ENCODE results near the gene ELF4. TPM values are rescaled to one million over a fixed set of nuclear protein-coding genes. Genes with fewer than 3 reads are reported as not detected.

Gene ELF4
- total RNA-seq, 4 donors from 2014 or later, result 2.6 to 6.3 (median 3.8) TPM

- no peak overlapping the region for H3K4me3 ChIP-seq (replicated peaks in 1 of 3)
- intact Hi-C loops (cut with DNase I), result no loop called here
- peaks cover 9 to 15% of the 10 kb centered on the region in 2 donors for H3K36me3 ChIP-seq
- no peak for DNase-seq
- H3K27ac ChIP-seq, result no peak overlapping the region
- H3K27me3 ChIP-seq, result no peaks in the 10 kb centered on the region
- TF ChIP-seq, protein P1, sequence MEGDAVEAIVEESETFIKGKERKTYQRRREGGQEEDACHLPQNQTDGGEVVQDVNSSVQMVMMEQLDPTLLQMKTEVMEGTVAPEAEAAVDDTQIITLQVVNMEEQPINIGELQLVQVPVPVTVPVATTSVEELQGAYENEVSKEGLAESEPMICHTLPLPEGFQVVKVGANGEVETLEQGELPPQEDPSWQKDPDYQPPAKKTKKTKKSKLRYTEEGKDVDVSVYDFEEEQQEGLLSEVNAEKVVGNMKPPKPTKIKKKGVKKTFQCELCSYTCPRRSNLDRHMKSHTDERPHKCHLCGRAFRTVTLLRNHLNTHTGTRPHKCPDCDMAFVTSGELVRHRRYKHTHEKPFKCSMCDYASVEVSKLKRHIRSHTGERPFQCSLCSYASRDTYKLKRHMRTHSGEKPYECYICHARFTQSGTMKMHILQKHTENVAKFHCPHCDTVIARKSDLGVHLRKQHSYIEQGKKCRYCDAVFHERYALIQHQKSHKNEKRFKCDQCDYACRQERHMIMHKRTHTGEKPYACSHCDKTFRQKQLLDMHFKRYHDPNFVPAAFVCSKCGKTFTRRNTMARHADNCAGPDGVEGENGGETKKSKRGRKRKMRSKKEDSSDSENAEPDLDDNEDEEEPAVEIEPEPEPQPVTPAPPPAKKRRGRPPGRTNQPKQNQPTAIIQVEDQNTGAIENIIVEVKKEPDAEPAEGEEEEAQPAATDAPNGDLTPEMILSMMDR (IDR thresholded peaks at IDR 0.05), result no peak
- no peak for TF ChIP-seq POLR2A (IDR thresholded peaks at IDR 0.05)
- H3K4me1 ChIP-seq, result no peaks in the 10 kb centered on the region
- WGBS, 2 donors, result 94 to 96% methylated on average over 3 of the region's 3 CpGs
- no peaks in the 10 kb centered on the region for H3K9me3 ChIP-seq
Measured at GRCh38 chrX:130032552-130032951, 77.7 kb downstream of the ELF4 start.

DNA sequence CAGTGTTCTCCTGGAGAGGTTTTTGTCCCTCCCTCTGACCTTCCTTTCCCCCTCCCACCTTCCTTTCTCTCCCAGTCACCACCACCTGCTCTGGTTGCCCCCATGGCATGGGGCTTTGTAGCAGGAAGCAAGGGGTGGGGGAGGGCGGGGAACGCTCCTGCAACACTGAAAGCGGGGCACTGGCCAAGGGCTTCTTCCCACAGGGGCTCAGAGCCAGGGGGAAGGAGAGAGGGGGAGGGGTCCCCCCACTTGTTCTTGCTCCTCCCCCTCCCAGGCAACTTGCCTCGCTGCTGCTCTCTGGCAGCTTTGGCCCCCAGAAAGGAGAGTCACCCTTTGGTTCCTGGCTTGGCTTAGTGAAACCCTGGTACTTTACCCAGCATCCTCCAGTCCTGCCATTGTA is 79.5 kb downstream of the ELF4 start:
- H3K27me3 ChIP-seq, result no peaks in the 10 kb centered on the region
- H3K4me1 ChIP-seq, result no peaks in the 10 kb centered on the region
- H3K27ac ChIP-seq, result no peak overlapping the region
- H3K4me3 ChIP-seq (replicated peaks in 1 of 3), result no peak overlapping the region
- intact Hi-C loops (cut with DNase I), result no loop called here
- H3K9me3 ChIP-seq, result no peaks in the 10 kb centered on the region
- DNase-seq, result no peak
- TF ChIP-seq POLR2A (IDR thresholded peaks at IDR 0.05), result no peak
- TF ChIP-seq, protein P1 (IDR thresholded peaks at IDR 0.05), result no peak
- peaks cover 4 to 12% of the 10 kb centered on the region in 2 donors for H3K36me3 ChIP-seq
- 80% methylated on average over 1 of the region's 4 CpGs; no CpG with 5 or more reads in 1 of the 2 donors for WGBS, 2 donors

DNA sequence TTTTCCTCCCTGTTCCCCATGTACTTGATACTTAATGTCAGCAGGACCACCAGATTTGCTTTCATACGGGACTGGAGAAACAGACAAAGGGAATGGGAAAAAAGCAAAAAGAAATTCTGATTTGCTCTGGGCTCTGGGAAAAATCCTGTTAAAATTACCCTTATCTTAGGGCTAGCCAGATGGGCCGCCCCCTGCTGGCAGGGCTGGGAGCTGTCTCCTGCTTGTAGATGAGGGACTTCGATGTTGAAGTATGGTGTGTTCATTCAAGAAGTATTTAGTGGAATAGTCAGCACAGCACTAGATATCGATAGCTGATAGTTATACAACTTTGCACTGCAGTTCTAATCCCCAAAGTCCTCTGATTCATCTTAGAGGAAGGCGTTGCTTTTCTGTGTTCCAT is 82.1 kb downstream of the ELF4 start:
- H3K27me3 ChIP-seq, result no peaks in the 10 kb centered on the region
- DNase-seq, result peak; percentile 27 to 33
- H3K4me1 ChIP-seq, result peaks cover 0 to 5% of the 10 kb centered on the region in 2 donors
- peaks cover 10 to 17% of the 10 kb centered on the region in 2 donors for H3K36me3 ChIP-seq
- no peak overlapping the region for H3K4me3 ChIP-seq (replicated peaks in 1 of 3)
- 71 to 74% methylated on average over 5 of the region's 5 CpGs for WGBS, 2 donors
- TF ChIP-seq POLR2A (IDR thresholded peaks at IDR 0.05), result no peak
- TF ChIP-seq, protein P1 (IDR thresholded peaks at IDR 0.05), result peak; percentile 28 to 48 (median 36)
- no peaks in the 10 kb centered on the region for H3K9me3 ChIP-seq
- H3K27ac ChIP-seq, result no peak overlapping the region
- intact Hi-C loops (cut with DNase I), result loop anchor here (10.0 kb wide), 1 partner anchor 103 kb away; no protein-coding TSS in a partner anchor

DNA sequence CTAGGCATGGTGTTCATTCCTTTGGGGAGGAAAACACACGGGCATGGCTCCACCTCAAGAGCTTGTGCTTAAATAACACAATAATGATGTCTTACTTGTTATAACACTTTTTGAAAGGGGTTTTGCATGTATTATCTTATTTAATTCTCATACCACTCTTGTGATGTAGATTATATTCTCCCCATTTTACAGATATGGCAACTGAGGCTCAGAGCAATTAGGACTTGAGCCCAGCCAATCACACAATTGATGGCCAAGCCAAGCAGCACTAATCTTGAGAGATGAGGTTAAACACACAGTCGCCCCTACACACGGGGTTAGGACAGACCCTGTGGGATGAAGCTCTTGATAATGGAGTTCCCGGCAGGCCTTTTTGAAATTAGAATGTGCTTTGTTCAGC is 82.7 kb downstream of the ELF4 start:
- TF ChIP-seq, protein P1 (IDR thresholded peaks at IDR 0.05), result no peak
- no peak for TF ChIP-seq POLR2A (IDR thresholded peaks at IDR 0.05)
- Histone ChIP-seq H3K9me3 (no peaks in the 10 kb centered on the region), H3K4me3 (replicated peaks in 1 of 3) (no peak overlapping the region), H3K36me3 (peaks cover 10 to 17% of the 10 kb centered on the region in 2 donors), H3K27me3 (no peaks in the 10 kb centered on the region), H3K27ac (no peak overlapping the region), H3K4me1 (peaks cover 0 to 5% of the 10 kb centered on the region in 2 donors)
- intact Hi-C loops (cut with DNase I), result loop anchor here (10.0 kb wide), 1 partner anchor 103 kb away; no protein-coding TSS in a partner anchor
- WGBS, 2 donors, result 91 to 96% methylated on average over 4 of the region's 4 CpGs
- no peak for DNase-seq

DNA sequence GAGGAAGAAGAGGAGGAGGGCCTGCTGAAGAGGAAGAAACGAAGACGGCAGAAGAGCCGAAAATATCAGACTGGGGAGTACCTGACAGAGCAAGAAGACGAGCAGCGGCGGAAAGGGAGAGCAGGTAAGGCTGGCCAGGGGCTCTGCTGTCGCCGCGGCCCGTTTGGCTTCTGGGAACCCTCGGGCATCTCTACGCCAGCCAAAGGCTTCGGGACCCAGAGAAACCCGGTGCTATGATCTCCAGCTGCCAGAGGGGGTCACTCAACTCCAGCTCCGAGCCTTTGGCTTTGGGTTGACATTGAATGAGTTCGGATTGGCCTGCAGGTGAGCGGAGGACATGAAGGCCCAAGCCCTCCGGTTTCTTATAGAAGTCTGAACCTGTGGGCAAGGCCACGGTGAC is 85.0 kb downstream of the ELF4 start:
- H3K9me3 ChIP-seq, result no peaks in the 10 kb centered on the region
- no peaks in the 10 kb centered on the region for H3K27me3 ChIP-seq
- no peak overlapping the region for H3K27ac ChIP-seq
- H3K36me3 ChIP-seq, result peaks cover 10 to 17% of the 10 kb centered on the region in 2 donors
- intact Hi-C loops (cut with DNase I), result loop anchor here (10.0 kb wide), 1 partner anchor 100 kb away; no protein-coding TSS in a partner anchor
- TF ChIP-seq, protein P1 (IDR thresholded peaks at IDR 0.05), result no peak
- TF ChIP-seq POLR2A (IDR thresholded peaks at IDR 0.05), result no peak
- DNase-seq, result no peak
- no peak overlapping the region for H3K4me3 ChIP-seq (replicated peaks in 1 of 3)
- H3K4me1 ChIP-seq, result peaks cover 0 to 5% of the 10 kb centered on the region in 2 donors
- WGBS, 2 donors, result 79 to 86% methylated on average over 11 to 14 of the region's 19 CpGs

Measured in thyroid gland (tissue), 4 donors.